Transverse colon (tissue), 4 donors: ENCODE results near the gene F10. TPM values are rescaled to one million over a fixed set of nuclear protein-coding genes. Genes with fewer than 3 reads are reported as not detected.

Experiments
- DNase-seq: peaks from one replicate; pipeline ENCODE4 v3.0.0-alpha.2; 2019
- H3K27ac ChIP-seq, 4 donors: fragments of 200-600 bp; sonication (generic); 2 replicates each; pipeline ENCODE4 v1.5.1; 2016 to 2018; ENCODE audit warnings: inconsistent platforms in 4 of 4
- H3K27me3 ChIP-seq: fragments of 200-600 bp; sonication (generic); 2 replicates; pipeline ENCODE4 v1.5.1; 2017; ENCODE audit warnings: inconsistent platforms
- H3K36me3 ChIP-seq, 4 donors: fragments of 200-600 bp; sonication (generic); 2 replicates each; pipeline ENCODE4 v1.5.1; 2017 to 2019; ENCODE audit warnings: inconsistent platforms in 4 of 4
- H3K4me1 ChIP-seq, 4 donors: fragments of 200-600 bp; sonication (generic); 2 replicates each; pipeline ENCODE4 v1.5.1; 2017 to 2020; ENCODE audit warnings: inconsistent platforms in 4 of 4
- H3K4me3 ChIP-seq, 4 donors: fragments of 200-600 bp; sonication (generic); 1 replicate in 1 of 4; 2 replicates in 3 of 4; pipeline versions ENCODE4 v1.5.1 to v1.6.1; 2017 to 2019; ENCODE audit warnings: inconsistent platforms in 4 of 4
- H3K9me3 ChIP-seq, 2 donors: fragments of 200-600 bp; sonication (generic); 2 replicates each; pipeline ENCODE4 v1.5.1; 2017 to 2019; ENCODE audit warnings: inconsistent platforms in 2 of 2
- CTCF ChIP-seq, 5 experiments: fragments of 200-600 bp in 3 of 5; fragments of 450-650 bp in 2 of 5; sonication (generic) in 3 of 5; IDR thresholded peaks; 1 replicate in 2 of 5; 2 replicates in 3 of 5; pipeline ENCODE4 v1.5.1; 2016 to 2017; ENCODE audit warnings: antibody characterized with exemption in 5 of 5, inconsistent platforms in 3 of 5, mild to moderate bottlenecking in 2 of 5, moderate library complexity in 1 of 5
- EP300 ChIP-seq: sonication (generic); formaldehyde crosslinking; IDR thresholded peaks from one replicate; pipeline ENCODE4 v1.6.1; 2017; ENCODE audit warnings: antibody characterized with exemption, low read depth
- POLR2A ChIP-seq: fragments of 450-650 bp; IDR thresholded peaks from one replicate; pipeline ENCODE4 v1.6.1; 2016; ENCODE audit warnings: antibody characterized with exemption, mild to moderate bottlenecking, moderate library complexity
- POLR2AphosphoS5 ChIP-seq, 3 donors: sonication (generic); formaldehyde crosslinking; IDR thresholded peaks; one replicate each; pipeline ENCODE4 v1.6.1; 2016; ENCODE audit warnings: antibody characterized with exemption in 3 of 3
- WGBS, 2 donors: methylation state at CpG; one replicate each; pipeline ENCODE4 v1.1.5; 2018; ENCODE audit warnings: low coverage in 1 of 2; 5-methylcytosine and 5-hydroxymethylcytosine counted together
- in situ Hi-C, 4 donors: fragments of 200-750 bp; cut with MboI; loops; one replicate each; pipeline versions ENCODE4 v1.15.0 to v1.15.1; 2017; ENCODE audit warnings: low sequenced_read_pairs in 3 of 4, low pct_ligation_motif_present in 1 of 4, low pct_unique_long_range_greater_than_20kb in 1 of 4
- intact Hi-C: fragments of 100-400 bp; cut with DNase I; formaldehyde crosslinking; loops from one replicate; pipeline ENCODE4 v1.15.1; 2023; ENCODE audit warnings: low total_unique reads
- total RNA-seq, 4 donors: library from RNA; depleted of rRNA; stranded (reverse); fragments of >200 nt; gene quantifications; one replicate each; pipeline ENCODE4 v1.1.0, GENCODE V29; 2016

Gene F10
- 1 to 10 TPM in 3 of 4 donors, under 1 TPM in 1; 0.60 to 4.6 (median 3.4) TPM for total RNA-seq

- peaks cover 0 to 7% (median 0%) of the 10 kb centered on the region in 4 donors for H3K4me1 ChIP-seq
- DNase-seq = peak; percentile 78
- intact Hi-C loops = no loop called here
- no peaks in the 10 kb centered on the region for H3K27me3 ChIP-seq
- H3K4me3 ChIP-seq = peak within 1 kb of the TSS in 1 of 4 donors; percentile 1
- in situ Hi-C loops = no loop called here
- no peaks in the 10 kb centered on the region for H3K9me3 ChIP-seq
- no peak for TF ChIP-seq EP300
- TF ChIP-seq POLR2AphosphoS5 (IDR thresholded peaks at IDR 0.05) = peak in 2 of 3 donors; percentile 15 to 18
- TF ChIP-seq CTCF (IDR thresholded peaks at IDR 0.05) = peak in 3 of 5 experiments; percentile 5 to 57 (median 24)
- WGBS, 2 donors = 16 to 39% methylated on average over 6 to 22 of the region's 23 CpGs
- H3K27ac ChIP-seq = peak within 1 kb of the TSS in 3 of 4 donors; percentile 13 to 30 (median 21)
- H3K36me3 ChIP-seq = no peaks in the 10 kb centered on the region
Observed at GRCh38 chr13:113122550-113123225, at the start of gene F10. Gene F10 (plus strand): TSS chr13:113122799. CDS start chr13:113122856, 57 bp downstream.

- WGBS, 2 donors = 93 to 100% methylated on average over 1 to 11 of the region's 11 CpGs
- no peak for DNase-seq
- H3K36me3 ChIP-seq = no peaks in the 10 kb centered on the region
- in situ Hi-C loops = no loop called here
- no peak overlapping the region for H3K27ac ChIP-seq
- intact Hi-C loops = no loop called here
- TF ChIP-seq POLR2AphosphoS5 (IDR thresholded peaks at IDR 0.05) (no peak), POLR2A (no peak), CTCF (IDR thresholded peaks at IDR 0.05) (no peak), EP300 (no peak)
- no peaks in the 10 kb centered on the region for H3K9me3 ChIP-seq
- H3K4me1 ChIP-seq = no peaks in the 10 kb centered on the region
- H3K4me3 ChIP-seq = no peak overlapping the region
- H3K27me3 ChIP-seq = no peaks in the 10 kb centered on the region
Observed at GRCh38 chr13:113073942-113074341, 48.7 kb upstream of the F10 start.

GRCh38 chr13:113074401-113074800, 48.2 kb upstream of the F10 start:
- Histone ChIP-seq H3K36me3 (no peaks in the 10 kb centered on the region), H3K4me1 (no peaks in the 10 kb centered on the region), H3K4me3 (no peak overlapping the region), H3K9me3 (no peaks in the 10 kb centered on the region), H3K27me3 (no peaks in the 10 kb centered on the region), H3K27ac (no peak overlapping the region)
- in situ Hi-C loops = no loop called here
- no peak for TF ChIP-seq POLR2AphosphoS5 (IDR thresholded peaks at IDR 0.05)
- TF ChIP-seq CTCF (IDR thresholded peaks at IDR 0.05) = no peak
- 95% methylated on average over 18 of the region's 18 CpGs; no CpG with 5 or more reads in 1 of the 2 donors for WGBS, 2 donors
- intact Hi-C loops = no loop called here
- no peak for DNase-seq

GRCh38 chr13:113074876-113075275, 47.7 kb upstream of the F10 start:
- Histone ChIP-seq H3K27ac (no peak overlapping the region), H3K36me3 (no peaks in the 10 kb centered on the region), H3K4me3 (no peak overlapping the region), H3K27me3 (no peaks in the 10 kb centered on the region), H3K4me1 (no peaks in the 10 kb centered on the region), H3K9me3 (no peaks in the 10 kb centered on the region)
- no peak for TF ChIP-seq POLR2A
- no peak for TF ChIP-seq EP300
- no peak for TF ChIP-seq POLR2AphosphoS5 (IDR thresholded peaks at IDR 0.05)
- no peak for TF ChIP-seq CTCF (IDR thresholded peaks at IDR 0.05)
- in situ Hi-C loops = no loop called here
- intact Hi-C loops = no loop called here
- no peak for DNase-seq
- 95% methylated on average over 19 of the region's 22 CpGs; no CpG with 5 or more reads in 1 of the 2 donors for WGBS, 2 donors
